HG03565 (cell line): Measurements from ENCODE around the gene TNRC6C.
"Not testable (repeated sequence)": the region's sequence is repeated elsewhere in the genome, so short reads cannot be mapped to it uniquely, and the experiment has no call there.

Experiments
- ATAC-seq: cut with Tn5 transposase; IDR thresholded peaks from one replicate; pipeline ENCODE4 v1.9.1; 2021; ENCODE audit warnings: mild to moderate bottlenecking, moderate library complexity; ENCODE audit not compliant: unreplicated experiment

TNRC6C gene

DNA sequence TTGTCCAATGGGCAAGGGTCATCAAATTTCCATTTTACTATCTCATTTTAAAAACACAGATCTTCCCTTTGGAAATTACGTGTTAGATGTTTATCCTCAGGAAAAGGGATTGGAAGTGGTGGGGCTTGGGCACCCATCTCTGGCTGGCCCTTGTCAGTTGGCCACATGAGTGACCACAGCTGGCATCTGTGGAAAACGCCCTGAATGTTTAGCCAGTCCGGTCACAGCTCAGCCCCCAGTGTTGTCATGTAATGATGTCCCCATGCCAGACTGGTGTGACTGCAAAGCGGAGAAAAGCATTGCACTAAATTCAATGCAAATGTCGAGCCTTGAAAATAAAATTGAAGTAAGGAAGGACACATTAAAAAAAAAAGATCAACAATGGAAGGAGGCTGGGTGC is 117.0 kb downstream of the TNRC6C start:
- ATAC-seq, result no peak

DNA sequence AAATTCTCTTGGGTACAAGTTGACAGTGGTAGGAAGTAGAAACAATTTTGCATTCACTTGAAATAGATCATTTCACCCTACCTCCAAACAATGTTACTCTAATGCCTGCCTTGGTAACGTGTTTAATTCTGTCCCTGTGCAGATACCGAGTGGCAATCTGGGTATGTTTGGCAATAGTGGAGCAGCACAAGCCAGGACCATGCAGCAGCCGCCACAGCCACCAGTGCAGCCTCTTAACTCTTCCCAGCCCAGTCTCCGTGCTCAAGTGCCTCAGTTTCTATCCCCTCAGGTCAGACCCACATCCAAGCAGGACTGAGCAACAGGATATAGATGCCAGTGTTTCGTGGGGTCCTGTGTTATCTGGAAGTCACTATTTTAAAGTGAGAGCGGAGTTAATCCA is 120.8 kb downstream of the TNRC6C start:
- ATAC-seq, result no peak

DNA sequence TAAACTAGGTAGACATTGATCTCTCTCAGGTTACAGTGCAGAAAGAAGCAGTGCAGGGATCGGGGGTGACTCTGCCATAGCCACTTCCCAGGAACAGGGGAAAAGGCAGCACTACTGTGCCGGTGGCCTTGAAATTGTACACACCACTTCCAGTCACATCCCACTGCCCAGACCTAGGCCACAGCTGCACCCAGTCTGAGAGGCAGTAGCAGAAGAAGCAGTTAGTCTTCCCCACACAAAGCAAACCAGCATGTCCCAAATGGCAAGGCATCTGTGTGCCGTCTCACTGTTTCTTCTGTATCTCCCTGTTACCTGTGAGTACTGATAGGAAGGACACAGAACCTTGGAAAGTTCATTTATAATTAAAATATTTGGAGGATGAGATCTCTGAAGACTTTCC is 123.0 kb downstream of the TNRC6C start:
- ATAC-seq, result no peak

DNA sequence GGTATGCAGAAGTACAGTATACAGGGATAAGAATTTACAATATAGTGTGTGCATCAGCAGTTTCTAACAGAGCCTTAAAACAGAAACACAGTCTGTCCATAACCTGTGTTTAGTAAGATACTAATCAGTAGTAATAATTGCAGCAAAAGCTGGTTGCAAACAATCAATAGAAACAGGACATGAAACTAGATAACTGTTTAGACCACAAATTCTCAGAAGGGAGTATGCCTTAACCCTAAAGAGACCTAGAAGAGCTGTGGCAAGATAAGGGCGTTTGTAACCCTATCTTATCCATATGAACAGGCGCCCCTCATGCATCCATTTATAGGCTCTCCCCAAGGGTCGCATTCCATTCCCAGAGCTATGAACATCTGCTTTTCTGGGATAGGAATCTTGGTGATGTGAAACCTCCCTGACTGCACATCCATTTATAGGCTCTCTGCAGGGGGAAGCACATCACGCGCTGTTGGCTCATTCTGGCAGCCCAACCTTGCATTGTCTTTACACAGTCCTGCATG is 123.9 kb downstream of the TNRC6C start:
- not testable (repeated sequence) for ATAC-seq

DNA sequence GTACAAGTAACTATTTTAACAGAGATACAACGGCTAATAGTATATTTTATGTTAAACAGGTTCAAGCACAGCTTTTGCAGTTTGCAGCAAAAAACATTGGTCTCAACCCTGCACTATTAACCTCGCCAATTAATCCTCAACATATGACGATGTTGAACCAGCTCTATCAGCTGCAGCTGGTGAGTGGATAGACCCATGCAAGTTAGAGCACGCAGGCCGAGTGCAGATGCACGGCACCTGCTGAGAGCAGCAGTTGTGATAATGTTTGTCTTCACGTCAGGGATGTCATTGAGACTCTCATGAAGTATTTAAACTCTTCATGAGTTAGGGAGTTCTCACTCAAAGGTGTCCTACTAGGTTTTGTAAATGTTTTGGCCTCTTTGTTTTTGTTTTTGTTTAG is 124.5 kb downstream of the TNRC6C start:
- no peak for ATAC-seq

DNA sequence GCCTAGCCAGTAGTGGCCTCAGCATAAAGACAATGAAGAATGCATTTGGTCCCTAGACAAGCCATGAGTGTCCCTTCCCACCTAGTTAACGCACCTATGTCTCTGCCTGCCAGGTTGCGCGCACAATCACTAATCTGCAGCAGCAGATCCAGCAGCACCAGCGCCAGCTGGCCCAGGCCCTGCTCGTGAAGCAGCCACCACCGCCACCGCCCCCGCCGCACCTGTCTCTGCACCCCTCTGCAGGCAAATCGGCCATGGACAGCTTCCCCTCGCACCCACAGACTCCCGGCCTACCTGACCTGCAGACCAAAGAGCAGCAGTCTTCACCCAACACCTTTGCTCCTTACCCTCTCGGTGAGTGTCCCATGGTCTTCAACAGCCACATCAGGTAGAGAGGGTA is 128.2 kb downstream of the TNRC6C start:
- no peak for ATAC-seq

DNA sequence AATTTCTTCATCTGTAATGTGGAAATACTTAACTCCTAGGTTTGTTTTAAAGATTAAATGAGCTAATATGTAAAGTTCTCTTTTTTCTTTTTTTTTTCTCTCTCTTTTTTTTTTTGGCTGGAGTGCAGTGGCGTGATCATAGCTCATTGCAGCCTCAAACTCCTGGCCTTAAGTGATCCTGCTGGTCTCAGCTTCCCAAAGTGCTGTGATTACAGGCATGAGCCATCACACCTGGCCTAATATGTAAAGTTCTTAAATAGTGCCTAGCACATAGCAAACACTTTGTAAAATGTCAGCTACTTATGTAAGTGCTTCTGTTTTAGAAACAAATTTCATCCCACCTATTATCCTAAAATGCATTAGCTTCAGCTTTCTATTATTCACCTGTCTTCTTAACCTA is 130.0 kb downstream of the TNRC6C start:
- ATAC-seq, result no peak

DNA sequence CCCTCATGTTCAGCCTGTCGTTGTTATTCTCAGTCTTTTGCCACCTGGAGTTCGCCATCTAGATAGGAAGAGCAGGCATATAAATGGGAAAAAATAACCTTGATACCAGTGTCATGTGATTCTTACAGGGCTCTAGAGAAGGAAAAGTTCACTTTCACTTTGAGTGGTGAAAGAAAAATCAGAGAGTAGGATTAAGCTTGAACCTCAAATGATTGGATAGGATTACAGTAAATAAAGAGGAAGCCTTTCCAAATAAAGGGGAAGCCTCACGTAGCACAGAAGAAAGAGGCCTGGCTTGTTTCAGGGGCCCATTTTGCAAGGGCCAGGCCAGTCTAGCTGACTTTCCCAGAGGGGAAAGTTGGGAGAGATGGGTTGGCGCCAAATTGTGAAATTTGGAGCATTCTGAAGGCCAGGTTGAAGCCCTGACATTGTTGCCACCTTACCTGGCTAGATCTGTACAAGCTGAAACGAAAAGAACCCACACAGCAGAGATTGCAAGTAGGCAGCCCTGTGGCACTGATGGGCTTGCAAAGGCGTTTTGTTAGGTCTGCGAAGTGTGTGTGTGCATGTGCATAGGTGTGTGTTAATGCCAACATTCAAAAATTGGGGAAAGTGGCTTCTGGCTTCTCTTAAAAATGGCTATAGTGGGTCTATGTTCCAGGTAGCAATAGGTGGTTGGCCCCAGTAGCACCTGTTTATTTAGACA is 131.2 kb downstream of the TNRC6C start:
- ATAC-seq, result no peak

DNA sequence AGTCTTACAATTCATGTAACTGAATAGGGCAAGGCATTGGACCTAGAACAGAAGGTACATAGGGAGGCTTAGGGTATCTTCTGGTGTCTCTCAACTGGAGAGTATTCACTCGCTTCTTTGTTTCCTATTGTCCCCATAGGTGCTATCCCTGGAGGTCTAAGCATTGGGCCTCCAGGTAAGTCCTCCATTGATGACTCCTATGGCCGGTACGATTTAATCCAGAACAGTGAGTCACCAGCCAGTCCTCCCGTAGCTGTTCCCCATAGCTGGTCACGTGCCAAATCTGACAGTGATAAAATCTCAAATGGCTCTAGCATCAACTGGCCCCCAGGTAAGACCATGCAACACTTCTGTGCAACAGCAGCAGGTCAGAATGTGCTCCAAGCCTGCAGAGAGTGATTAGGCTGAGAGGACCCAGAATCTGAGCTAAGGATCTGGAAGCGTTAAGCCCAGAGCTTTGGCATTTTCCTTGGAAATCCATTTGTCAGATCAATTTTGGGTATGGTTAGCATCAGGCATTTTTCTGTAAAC is 134.4 kb downstream of the TNRC6C start:
- ATAC-seq, result no peak

DNA sequence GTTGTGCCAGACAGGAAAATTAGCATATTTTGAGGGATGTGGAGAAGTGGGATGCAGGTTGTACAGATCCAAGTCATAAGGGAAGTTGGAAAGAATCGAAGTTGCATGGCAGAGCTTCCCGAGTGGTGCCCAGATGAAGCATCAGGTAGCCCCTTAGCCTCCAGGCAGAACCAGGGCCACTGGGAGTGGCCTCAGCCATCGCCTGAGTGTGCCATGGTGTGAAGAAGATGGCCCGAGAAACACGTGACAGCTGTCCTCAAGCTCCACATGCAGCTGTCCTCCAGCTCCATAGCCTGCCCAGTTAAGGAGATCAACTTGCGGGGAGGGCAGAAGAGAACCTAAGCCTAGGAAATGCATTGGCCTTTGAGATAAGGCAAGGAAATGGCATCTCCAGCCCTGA is 136.5 kb downstream of the TNRC6C start:
- ATAC-seq, result no peak

DNA sequence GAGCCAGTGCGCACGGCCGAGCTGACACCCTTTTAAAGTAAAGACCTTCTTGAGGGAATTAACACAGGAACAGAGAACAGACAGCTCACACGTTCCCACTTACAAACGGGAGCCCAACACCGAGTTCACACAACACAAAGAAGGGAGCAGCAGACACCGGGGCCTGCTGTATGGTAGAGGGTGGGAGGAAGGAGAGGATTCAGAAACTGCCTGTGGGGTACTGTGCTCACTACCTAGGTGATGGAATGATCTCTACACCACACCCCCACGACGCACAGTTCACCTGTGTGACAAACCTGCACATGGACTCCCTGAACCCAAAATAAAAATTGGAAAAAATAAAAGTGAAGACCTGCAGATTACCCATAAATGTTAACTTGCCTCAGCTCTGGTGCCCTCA is 137.6 kb downstream of the TNRC6C start:
- ATAC-seq, result no peak

DNA sequence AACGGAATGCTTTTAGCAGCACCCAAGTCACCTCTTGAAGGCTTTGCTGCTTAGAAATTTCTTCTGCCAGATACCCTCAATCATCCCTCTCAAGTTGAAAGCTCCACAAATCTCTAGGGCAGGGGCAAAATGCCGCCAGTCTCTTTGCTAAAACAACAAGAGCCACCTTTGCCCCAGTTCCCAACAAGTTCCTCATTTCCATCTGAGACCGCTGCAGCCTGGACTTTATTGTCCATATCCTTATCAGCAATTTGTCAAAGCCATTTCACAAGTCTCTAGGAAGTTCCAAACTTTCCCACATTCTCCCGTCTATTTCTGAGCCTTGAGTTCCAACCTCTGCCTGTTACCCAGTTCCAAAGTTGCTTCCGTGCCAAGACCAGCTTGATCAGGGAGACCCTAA is 142.6 kb downstream of the TNRC6C start:
- ATAC-seq, result no peak

DNA sequence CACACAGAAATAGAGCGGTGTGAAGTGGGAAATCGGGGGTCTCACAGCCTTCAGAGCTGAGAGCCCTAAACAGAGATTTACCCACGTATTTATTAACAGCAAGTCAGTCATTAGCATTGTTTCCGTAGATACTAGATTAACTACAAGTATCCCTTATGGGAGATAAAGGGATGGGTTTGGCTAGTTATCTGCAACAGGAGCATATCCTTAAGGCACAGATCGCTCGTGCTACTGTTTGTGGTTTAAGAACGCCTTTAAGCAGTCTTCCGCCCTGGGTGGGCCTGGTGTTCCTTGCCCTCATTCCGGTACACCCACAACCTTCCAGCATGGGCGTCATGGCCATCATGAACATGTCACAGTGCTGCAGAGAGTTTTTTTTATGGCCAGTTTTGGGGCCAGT is 143.0 kb downstream of the TNRC6C start:
- ATAC-seq, result no peak

DNA sequence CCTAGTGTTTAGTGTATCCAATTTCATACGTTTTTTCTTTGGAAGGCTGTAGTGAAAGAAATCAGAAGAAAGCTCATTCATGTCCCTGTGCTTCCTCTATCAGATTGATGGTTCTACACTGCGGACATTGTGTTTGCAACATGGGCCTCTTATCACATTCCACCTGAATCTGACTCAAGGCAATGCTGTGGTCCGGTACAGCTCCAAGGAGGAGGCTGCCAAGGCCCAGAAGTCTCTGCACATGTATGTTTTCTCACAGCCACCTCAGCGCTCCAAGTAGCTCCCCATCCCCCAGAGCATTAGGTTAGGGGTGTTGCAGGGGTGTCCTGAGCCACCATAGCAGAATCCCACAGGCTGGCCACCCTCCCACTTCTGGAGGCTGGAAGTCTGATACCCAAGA is 144.8 kb downstream of the TNRC6C start:
- ATAC-seq, result no peak

DNA sequence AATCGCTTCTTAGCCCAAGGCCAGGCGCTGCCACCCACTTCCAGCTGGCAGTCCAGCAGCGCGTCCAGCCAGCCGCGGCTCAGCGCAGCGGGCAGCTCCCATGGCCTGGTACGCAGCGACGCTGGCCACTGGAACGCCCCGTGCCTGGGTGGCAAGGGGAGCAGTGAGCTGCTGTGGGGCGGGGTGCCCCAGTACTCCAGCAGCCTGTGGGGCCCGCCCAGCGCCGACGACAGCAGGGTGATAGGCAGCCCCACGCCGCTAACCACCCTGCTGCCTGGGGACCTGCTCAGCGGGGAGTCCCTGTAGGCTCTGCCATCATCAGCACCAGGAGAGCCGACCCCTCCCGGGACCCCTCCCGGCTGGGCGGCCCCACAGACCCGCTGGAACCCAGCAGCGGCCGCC is 146.0 kb downstream of the TNRC6C start:
- no peak for ATAC-seq

DNA sequence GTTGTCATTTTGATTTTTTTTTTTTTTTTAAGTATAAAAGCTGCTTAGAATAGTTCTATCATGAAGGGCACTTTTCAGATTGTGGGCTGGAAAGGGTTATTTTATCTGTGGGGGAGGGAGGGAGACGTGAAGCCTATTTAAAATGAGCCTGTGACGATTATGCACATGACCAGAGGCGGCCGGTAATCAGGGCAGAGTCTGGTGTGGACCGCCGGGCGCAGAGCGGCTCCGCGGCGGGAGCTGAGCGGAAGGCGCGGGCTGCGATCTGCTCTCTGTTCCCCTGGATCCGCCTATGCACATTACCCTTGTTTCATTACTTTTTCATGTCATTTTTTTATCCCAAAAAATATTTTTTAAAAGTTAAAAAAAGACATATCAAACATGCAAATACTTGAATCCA is 146.6 kb downstream of the TNRC6C start:
- ATAC-seq, result no peak

DNA sequence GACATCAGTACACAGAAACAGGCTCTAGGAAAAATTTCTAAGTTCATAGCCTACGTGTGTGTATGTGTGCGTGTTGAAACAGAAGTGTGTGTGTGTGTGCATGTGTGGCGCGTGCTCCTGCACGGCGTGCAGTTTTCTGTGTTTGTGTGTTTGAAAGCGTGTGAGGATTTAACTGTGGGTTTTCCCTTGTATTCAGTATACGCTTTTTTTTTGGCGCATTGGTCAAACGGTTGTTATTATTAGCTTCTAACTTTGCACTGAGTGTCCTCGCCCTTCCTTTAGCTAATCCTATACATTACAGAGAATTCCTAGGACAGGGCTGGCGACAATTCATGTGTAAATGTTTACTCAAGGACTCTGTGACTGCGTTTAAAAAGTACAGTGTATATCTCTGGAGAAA is 147.0 kb downstream of the TNRC6C start:
- ATAC-seq, result no peak

DNA sequence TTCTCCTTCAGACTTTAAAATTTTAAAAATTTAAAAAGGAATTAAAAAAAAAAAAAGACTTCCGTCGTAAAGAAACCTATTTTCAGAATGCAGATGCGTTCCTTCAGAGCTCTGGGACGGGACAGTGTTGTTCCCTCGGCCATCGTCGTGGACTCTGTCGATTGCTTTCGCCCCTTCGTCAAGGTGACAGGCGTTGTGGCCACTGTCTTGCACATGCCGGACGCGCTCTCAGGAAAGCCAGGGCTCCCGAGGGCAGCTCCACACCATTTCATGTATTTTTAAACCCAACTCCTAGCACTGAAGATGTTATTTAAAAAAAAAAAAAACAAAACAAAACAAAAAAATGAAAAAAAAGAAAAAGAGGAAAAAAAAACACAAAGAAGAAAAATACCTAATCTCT is 147.7 kb downstream of the TNRC6C start:
- ATAC-seq, result no peak

DNA sequence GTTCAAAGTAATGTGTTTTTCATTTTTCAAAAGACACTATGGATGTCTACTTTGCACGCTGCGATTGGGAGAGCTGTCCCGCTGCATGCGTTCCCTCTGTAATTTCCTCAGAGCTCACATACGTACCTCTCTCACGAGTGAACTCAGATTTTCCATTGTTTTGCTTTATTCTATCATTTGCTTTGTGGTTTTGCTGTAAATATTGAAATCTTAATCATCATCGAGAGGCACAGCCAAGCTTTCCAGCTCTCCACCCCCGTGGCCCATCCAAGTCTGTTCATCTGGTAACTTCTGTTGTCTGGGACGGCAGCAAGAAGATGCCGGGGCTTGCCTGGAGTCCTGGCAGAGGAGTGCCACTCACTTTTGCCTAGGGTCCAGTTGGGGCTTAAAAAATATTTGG is 149.0 kb downstream of the TNRC6C start:
- ATAC-seq, result no peak

DNA sequence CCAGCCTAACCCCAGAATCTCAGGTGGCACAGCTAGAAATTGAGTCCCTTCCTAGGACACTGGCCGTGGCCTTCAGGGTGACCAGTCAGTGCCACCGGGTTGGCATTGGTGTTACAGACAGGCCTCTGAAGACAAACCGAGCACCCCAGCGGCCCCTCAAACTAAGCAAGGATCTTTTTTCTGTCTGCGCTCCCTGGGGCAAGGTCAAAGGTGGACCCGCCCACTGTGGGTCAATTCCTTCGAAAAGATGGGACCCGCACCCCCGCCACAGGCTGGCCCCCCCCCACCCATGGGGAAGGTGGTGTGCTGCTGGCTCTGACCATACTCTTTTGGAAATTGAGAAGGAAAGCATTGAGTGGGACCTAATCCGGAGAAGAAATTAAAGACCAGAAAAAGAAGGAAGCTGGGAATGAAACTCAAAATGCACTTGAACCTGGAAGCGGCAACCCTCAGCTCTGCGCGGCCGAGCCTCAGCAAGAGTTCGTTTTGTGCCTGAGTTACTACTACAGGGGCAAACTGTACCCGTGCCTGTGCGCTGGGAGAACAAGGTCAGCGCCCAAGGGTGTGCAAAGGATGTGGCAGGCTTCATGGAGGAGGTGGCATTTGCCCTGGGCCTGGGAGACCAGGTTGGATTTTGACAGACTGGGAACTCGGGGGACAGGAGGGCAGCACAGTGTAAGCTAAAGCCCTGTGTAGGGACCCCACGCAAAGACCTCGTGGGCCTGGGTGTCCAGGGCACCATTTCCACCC is 149.6 kb downstream of the TNRC6C start:
- no peak for ATAC-seq

DNA sequence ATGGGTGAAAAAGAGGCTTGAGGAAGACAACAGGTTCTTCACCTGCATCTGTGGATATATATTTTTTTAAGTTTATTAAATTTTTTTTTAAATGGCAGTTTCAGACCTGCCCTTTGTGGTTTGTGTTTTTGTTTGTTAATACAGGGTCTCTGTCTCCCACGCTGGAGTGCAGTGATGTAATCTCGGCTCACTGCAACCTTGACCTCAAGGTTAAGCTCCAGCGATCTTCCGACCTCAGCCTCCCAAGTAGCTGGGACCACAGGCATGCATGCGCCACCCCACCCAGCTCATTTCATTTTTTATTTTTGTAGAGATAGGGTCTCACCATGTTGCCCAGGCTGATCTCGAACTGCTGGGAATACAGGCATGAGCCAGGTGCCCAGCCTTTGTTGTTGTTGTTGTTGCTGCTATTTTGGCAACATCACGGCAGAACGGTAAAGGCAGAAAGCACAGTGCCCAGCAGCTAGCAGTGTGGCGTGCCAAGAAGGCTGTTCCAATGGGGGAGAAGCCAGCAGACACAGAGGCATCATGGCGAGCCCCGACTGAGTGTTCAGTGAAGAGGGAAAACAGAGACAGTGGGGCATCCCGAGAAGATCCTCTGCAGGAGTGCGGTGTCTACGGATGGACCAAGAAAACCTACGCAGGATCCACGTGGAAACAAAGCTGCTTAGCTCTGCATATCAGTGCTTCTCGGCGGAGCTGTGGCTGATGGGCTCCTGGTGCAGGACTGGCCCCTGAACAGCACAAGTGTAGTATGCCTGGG is 150.4 kb downstream of the TNRC6C start:
- ATAC-seq, result no peak

DNA sequence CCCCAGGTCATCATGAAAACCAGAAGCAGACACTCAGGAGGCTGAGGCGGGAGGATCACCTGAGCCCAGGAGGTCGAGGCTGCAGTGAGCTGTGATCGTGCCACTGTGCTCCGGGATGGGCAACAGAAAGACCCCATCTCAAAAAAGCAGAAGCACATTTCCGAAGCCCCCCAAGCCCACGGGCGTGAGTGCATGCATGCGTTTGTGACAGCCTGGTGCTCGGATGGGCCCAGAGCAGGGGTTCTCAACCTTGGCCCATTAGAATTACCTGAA is 150.9 kb downstream of the TNRC6C start:
- ATAC-seq, result no peak
